RKO (cell line): ENCODE data around the gene SEPTIN10.
"Not testable (repeated sequence)": the region's sequence is repeated elsewhere in the genome, so short reads cannot be mapped to it uniquely, and the experiment has no call there.

Experiments
- DNase-seq: peaks from one replicate; pipeline ENCODE4 v3.0.0-alpha.2; 2016; ENCODE audit warnings: low spot score

The SEPTIN10 gene

GRCh38 chr2:109545828-109546713 lies 67.7 kb downstream of the SEPTIN10 start:
- DNase-seq, result peak; percentile 39

GRCh38 chr2:109542384-109542783 lies 71.4 kb downstream of the SEPTIN10 start:
- DNase-seq, result no peak

GRCh38 chr2:109538546-109538945 lies 75.2 kb downstream of the SEPTIN10 start:
- no peak for DNase-seq

DNA sequence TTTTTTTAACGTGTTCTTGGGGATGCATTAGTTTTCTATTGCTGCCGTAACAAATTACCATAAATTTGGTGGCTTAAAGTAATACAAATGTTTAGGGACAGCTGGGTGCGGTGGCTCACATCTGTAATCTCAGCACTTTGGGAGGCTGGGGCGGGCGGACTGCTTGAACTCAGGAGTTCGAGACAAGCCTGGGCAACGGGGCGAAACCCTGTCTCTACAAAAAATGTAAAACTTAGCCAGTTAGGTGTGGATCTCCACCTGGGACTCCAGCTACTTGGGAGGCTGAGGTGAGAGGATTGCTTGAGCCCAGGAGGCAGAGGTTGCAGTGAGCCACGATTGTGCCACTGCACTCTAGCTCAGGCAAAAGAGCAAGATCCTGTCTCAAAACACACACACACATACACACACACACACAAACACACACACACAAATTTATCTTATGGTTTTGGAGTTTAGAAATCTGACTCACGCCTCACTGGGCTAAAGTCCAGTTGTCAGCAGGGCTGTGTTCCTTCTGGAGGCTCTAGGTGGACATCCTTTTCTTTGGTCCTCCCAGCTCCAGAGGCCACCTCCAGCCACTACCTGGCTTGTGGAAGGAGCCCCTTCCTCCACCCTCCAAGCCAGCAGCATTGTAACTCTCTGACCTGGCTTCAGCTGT lies 76.1 kb downstream of the SEPTIN10 start:
- no peak for DNase-seq

DNA sequence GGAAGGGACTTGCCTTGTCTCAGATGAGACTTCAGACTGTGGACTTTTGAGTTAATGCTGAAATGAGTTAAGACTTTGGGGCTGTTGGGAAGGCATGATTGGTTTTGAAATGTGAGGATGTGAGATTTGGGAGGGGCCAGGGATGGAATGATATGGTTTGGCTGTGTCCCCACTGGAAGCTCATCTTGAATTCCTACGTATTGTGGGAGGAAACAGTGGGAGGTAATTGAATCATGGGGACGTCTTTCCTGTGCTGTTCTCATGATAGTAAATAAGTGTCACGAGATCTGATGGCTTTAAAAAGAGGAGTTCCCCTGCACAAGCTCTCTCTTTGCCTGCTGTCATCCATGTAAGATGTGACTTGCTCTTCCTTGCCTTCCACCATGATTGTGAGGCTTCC lies 77.2 kb downstream of the SEPTIN10 start:
- not testable (repeated sequence) for DNase-seq

DNA sequence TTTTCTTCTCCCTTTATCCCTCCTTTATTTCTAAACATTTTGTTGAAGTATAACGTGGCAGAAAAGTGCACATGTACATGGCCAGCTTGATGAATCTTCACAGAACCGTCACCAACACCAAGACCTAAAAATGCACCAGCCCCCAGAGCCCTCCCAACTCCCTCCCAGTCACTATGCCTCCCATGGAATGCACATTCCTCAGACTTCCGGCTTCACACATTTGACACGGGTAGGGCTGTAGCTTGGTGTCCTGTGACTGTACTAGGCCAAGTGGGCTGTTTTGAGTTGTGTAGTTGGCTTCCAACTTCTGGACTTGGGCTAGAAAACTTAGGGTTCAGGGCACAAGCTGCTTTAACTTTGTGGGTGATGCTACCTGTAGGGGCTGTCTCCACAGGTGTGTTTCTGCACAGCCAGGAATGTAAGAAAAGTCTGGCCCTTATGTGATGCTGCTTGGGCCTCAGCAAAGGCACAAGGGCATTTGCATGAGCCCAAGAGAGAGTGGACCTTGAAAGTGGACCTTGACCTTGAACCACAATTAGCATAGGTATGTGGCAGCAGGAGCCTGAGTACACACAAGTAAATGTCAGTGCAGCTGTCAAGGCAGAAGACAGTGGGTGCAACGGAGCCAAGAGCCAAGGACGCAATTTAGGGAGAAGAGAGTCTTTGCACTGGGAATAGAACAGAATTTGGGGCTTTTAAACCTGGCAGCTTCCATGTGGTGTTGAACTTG lies 78.4 kb downstream of the SEPTIN10 start:
- DNase-seq, result no peak

DNA sequence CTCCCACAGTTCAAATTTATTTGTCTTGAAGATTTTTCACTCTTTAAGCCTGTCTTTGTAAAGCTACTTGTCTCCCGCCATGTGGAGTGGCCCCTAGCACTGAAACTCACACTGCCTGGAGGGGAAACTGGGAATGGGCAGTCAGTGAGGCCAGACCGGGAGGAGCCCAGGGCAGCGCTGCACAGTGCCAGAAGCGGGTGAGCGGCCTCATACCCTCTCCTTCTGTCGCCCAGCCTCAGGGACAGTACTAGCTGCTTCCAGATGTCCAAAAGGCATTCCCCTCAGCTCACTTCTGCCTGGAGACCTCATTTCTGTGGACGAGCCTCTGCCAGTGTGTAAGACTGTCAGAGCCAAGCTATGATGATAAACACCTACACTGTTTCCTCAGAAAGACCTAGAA lies 79.9 kb downstream of the SEPTIN10 start:
- no peak for DNase-seq

DNA sequence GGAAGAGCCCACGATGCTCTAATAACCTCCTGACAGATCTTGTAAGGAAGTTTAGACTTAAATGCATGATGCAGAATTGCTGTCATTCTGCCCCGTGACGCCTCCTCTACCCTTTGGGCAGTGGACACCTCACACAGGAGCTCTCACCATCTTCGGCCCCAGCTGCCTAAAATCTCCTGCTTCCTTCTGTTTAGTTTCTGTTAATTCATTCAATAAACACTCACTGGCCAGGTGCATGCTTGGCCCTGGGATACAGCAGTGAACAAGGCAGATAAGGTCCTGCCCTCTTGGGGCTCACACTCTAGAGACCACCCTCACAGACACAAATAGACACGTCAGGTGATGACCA lies 81.1 kb downstream of the SEPTIN10 start:
- DNase-seq, result no peak

- no peak for DNase-seq
These were observed 81.7 kb downstream of the SEPTIN10 start for GRCh38 chr2:109531896-109532727.

DNA sequence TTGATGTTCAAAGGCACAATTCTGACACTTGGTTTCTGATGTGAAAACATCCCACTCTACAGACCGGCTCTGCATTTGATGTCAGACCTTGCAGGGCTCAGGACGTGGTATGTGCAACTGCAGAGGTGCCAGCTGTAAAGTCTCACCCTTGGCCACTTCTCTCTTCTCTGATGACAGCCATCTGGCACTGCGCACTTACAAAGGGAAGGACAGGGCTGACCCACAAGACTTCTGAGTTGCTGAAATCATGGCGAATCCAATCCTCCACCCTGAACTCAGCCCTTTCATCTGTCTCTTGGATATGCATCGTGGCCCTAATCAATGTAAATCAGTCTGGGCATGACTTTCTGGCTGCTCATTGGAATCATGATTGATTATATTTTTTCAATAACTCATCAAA lies 82.5 kb downstream of the SEPTIN10 start:
- no peak for DNase-seq

DNA sequence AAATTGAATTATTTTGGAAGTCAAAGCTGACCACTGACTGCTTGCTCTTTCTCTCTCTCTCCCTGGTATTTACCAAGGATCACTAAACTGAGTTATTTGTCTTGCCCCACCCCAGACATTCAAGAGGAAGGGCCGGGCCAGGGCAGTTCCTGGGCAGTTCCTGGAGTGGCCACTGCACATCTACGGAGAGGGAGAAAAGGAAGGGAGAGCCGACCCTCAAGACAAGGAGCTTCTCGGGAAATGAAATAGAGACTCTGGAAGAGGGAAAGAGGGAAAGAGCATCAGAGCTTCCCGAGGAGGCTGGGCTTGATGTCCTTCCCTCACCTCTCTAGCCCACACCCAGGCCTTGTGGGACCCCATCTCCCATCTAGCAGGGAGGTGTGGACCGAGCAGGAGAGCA lies 83.1 kb downstream of the SEPTIN10 start:
- DNase-seq, result no peak

DNA sequence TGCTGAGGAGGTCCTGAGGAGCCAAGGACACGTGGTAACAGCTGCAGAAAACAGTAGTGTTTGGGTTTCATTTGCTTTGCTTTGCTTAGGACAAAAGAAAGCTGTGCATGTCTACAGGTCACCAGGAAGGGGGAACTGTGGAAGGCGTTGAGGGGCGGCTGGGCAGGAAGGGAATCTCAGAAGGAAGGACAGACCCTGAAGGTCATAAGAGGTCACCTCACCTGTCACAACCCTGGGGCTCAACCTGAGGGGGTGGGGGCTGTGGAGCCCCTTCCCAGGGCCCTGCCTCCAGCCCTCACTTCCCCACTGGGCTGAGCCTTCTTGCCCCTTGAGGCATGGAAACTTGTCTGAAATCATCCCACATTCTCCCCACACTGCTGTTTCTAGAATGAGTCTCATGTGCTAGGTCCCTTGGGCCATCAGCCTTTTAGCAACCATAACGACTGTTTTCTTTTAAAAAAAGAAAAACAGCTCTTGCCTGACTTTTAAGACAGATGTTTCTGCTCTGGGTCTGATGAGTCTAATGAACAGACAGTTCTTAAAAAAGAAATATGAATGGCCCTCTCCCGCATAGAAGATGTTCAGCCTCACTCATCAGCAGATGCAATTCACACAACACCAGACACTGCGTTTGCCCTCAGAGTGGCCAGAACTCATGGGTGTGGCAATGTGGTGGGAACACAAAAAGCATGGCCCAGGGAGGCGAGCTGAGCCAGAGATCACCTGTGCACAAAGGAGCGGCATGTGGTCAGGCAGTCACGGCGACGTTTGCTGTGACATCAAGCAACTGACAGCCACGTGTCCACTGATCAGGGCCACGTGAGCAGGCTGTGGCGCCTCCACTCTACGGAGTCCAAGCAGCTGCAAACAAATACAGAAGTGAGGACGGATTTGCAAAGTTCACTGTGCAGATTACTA lies 84.0 kb downstream of the SEPTIN10 start:
- no peak for DNase-seq

- DNase-seq, result no peak
These were observed 84.8 kb downstream of the SEPTIN10 start for GRCh38 chr2:109528811-109529501.

DNA sequence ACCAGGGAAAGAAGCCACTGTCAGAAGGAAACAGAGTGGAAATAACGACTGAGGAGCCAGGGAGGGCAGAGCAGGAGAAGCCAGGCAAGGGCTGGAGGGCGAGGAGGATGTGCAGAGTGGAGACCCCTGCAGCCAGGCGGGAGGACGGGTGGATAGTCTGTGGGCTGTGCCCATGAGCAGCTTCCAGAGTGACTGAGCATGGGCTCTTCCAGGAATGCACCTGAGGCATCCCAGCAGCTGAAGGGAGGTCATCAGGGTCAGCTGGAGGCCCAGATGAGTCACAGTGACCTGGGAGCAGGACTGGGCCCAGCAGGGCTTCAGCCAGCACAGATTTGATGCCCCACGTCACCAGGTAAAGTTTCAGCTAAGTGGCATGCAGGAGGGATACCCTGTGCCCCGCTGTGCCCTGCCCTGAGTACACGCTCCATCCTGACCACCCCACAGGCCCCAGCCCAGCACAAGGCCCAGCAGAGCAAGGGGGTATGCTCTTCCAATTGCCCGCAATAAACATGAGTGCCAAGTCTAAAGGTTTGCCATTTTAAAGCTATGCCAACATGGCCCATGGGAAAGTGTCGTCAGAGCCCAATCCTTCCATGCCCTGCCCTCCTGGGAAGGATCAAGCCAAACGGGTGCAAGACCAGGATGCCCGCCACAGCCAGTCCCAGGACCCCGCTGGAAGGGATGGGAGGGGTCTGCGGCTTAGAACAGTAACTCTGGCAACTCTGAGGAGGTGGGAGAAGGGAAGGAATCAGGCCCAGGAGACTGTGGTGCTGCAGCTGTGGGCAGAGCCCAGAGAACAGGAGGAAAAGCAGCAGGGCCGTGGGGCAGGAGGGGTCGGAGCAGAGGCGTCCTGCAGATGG lies 85.7 kb downstream of the SEPTIN10 start:
- DNase-seq, result no peak

DNA sequence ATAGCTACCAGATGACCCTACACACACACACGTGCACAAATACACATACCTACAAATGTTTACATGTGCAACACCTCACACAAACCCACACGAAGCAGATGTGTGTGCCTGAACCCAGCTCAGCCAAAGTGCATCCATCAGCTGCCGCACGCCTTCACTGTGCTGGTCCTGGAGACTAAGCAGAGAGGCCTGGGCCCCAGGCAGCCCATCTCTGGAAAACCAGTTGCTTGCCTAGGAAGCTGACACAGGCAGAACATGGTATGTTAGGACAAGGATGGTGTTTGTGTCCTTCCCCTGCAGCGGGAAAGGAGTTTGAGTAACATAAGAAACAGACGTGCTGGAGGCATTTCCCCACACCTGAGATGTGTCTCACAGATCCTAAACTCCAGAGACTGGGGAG lies 86.7 kb downstream of the SEPTIN10 start:
- DNase-seq, result no peak

DNA sequence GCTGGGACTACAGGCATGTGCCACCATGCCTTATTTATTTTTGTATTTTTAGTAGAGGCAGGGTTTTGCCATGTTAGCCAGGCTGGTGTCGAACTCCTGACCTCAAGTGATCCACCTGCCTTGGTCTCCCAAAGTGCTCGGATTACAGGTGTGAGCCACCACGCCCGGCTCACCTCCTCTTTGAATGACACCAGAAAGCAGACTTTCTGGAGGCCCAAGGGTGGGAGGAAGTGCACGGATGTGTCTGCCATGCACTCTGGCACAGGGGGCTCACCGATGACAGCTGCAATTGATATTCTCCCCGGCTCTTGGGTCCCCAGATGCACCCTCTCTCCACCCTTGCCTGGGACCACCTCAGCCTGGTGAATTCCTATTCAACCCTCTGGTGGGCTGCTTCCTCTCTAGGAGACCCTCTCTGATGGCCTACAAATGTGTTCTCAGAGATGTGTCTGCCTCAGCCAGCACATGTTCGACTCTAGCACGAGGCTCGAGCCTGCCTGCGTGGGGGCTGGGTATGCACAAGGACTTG lies 87.3 kb downstream of the SEPTIN10 start:
- DNase-seq, result no peak

GRCh38 chr2:109525836-109526235 lies 87.9 kb downstream of the SEPTIN10 start:
- no peak for DNase-seq

DNA sequence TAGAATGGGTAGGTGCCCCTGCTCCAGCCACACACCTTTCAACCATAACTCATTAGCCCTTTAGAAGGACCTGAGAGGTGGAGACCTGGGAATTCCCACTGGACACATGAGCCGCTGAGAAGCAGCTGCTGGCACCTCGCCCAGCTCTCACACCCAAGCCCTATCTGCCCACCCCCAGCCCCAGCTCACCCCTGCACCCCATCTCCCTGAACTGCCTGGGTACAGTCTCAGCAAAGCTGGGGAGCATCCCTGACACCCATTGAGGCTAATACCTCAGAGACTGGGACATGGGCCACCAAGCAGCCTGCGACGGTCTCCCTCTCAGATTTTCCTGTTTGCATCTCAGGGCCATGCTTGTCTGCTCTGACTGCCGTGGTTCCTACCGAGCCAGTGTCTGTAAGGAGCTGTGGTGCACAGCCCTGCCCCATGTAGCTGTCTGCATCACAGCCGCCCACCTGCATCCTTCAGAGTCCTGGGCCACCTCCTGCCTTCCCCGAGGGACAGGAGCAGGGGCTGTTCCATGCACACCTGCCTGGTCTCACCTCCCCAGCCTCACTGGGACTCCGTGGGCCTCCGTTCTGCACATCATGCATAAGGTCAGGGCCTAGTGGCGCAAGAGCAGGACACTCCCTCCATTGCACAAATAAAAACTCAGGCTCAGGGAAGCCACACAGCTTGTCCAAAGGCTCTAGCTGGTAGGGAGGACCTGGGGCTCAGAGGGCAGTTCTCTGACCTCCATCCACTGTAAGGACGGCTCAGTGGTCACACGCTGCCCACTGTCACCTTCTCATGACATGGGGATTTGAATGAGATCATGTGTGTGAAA lies 90.0 kb downstream of the SEPTIN10 start:
- no peak for DNase-seq
